NCI-H526 treated with DMSO at 0.1 percent for 48 hours (cell line): ENCODE measurements around the gene RAB22A.
A peak's percentile ranks its signal among the peaks of the same experiment; 100 is the strongest.
"Not testable (repeated sequence)": the region's sequence is repeated elsewhere in the genome, so short reads cannot be mapped to it uniquely, and the experiment has no call there.

ENCODE experiments used
- DNase-seq: peaks from one replicate; lab custom pipeline; 2025; lab: John Stamatoyannopoulos, UW

Gene RAB22A

DNA sequence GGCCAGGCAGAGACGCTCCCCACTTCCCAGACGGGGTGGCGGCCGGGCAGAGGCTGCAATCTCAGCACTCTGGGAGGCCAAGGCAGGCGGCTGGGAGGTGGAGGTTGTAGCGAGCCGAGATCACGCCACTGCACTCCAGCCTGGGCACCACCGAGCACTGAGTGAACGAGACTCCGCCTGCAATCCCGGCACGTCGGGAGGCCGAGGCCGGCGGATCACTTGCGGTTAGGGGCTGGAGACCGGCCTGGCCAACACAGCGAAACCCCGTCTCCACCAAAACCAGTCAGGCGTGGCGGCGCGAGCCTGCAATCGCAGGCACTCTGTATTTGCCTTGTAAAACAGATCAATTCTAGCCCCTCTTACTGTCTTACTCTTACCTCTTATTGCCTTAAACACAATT is 105.3 kb downstream of the RAB22A start:
- not testable (repeated sequence) for DNase-seq

DNA sequence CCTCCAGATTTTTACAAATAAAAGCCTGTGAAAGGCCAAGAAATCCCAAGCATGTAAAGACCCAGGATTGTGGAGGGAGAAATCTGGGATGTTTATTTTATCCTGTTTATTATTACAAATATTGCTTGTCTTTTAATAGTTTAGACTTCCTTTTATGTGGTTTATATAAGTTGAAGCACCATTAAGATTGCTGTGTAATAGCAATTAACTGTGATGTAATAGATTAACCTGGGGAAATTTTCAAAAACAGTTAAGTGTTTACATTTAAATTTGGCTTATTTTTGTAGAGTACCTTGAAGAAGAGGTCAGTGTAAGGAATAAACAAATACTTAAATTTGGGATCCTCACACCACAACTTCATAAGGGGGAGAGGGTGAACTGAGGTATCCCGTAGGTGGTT is 106.5 kb downstream of the RAB22A start:
- no peak for DNase-seq

DNA sequence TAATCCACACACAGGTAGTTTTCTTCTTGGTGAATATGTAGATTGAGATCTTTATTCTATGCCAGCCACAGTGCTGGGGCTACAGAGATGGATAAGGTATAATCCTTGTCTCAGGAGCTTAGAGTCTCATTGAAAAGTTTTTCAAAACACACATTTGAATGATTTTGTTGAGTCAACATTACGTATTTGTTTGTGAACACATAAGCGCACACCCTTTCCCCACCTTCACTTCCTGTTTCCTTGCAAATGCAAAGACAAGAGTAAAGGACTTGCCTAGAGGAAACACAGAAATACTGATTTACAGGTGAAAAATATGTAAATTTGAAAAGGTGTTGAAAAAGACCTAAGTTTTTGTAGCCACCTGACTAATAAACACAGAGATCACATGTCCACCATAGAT is 107.3 kb downstream of the RAB22A start:
- DNase-seq = peak; percentile 22
